ENCODE measurements around the gene CRADD. TPM values are rescaled to one million over a fixed set of nuclear protein-coding genes. Genes with fewer than 3 reads are reported as not detected.

CRADD gene
- total RNA-seq, 5 donors from 2014 or later (not counting 1 experiment from before 2014, with no cell fraction given) = 11.2 to 19.3 (median 12.3) TPM

GRCh38 chr12:93937812-93938211, 260.6 kb downstream of the CRADD start:
- DNase-seq (no peak), ATAC-seq (replicated peaks in 1 of 4) (no peak)
- no peaks in the 10 kb centered on the region for H3K36me3 ChIP-seq (ENCODE audit: control insufficient read depth in 2 of 2, extremely low read depth in 1 of 2, insufficient read depth in 1 of 2, low read length in 1 of 2)
- no peaks in the 10 kb centered on the region for H3K9me3 ChIP-seq
- H3K4me1 Mint-ChIP-seq = peaks cover 0 to 3% (median 0%) of the 10 kb centered on the region in 3 donors
- no peaks in the 10 kb centered on the region for H3K4me1 ChIP-seq (ENCODE audit: control insufficient read depth in 1 of 2, extremely low read depth in 1 of 2, insufficient read depth in 2 of 2, low read length in 2 of 2)
- POLR2A ChIA-PET = no interaction called here
- peaks cover 5 to 29% (median 14%) of the 10 kb centered on the region in 3 donors for H3K9me3 Mint-ChIP-seq
- H3K27ac ChIP-seq (ENCODE audit: low read length) = no peak overlapping the region
- H3K27ac Mint-ChIP-seq = no peak overlapping the region
- H3K27me3 ChIP-seq (replicated peaks in 1 of 2; ENCODE audit: control insufficient read depth in 2 of 2, extremely low read depth in 1 of 2, insufficient read depth in 2 of 2, low read length in 1 of 2) = no peaks in the 10 kb centered on the region
- H3K36me3 Mint-ChIP-seq = peaks cover 7% of the 10 kb centered on the region
- WGBS (ENCODE audit: insufficient coverage) = 72% methylated on average over 4 of the region's 7 CpGs
- no peak overlapping the region for H3K4me3 ChIP-seq (ENCODE audit: control insufficient read depth in 1 of 2, extremely low read depth in 1 of 2, low read length in 1 of 2)
- no peaks in the 10 kb centered on the region for H3K27me3 Mint-ChIP-seq
- no peak overlapping the region for H3K4me3 Mint-ChIP-seq
- CTCF ChIA-PET = no interaction called here

GRCh38 chr12:93938317-93938716, 261.1 kb downstream of the CRADD start:
- WGBS (ENCODE audit: insufficient coverage) = 51% methylated on average over 2 of the region's 3 CpGs
- no peak for DNase-seq
- POLR2A ChIA-PET = no interaction called here
- H3K27ac Mint-ChIP-seq = no peak overlapping the region
- H3K36me3 Mint-ChIP-seq = peaks cover 7% of the 10 kb centered on the region
- H3K27me3 ChIP-seq (replicated peaks in 1 of 2; ENCODE audit: control insufficient read depth in 2 of 2, extremely low read depth in 1 of 2, insufficient read depth in 2 of 2, low read length in 1 of 2) = no peaks in the 10 kb centered on the region
- ATAC-seq (replicated peaks in 1 of 4) = no peak
- no peak overlapping the region for H3K4me3 Mint-ChIP-seq
- no peaks in the 10 kb centered on the region for H3K27me3 Mint-ChIP-seq
- H3K4me1 Mint-ChIP-seq = peaks cover 0 to 3% (median 0%) of the 10 kb centered on the region in 3 donors
- H3K36me3 ChIP-seq (ENCODE audit: control insufficient read depth in 2 of 2, extremely low read depth in 1 of 2, insufficient read depth in 1 of 2, low read length in 1 of 2) = no peaks in the 10 kb centered on the region
- H3K9me3 ChIP-seq = no peaks in the 10 kb centered on the region
- H3K4me1 ChIP-seq (ENCODE audit: control insufficient read depth in 1 of 2, extremely low read depth in 1 of 2, insufficient read depth in 2 of 2, low read length in 2 of 2) = no peaks in the 10 kb centered on the region
- H3K9me3 Mint-ChIP-seq = peaks cover 5 to 29% (median 14%) of the 10 kb centered on the region in 3 donors
- H3K4me3 ChIP-seq (ENCODE audit: control insufficient read depth in 1 of 2, extremely low read depth in 1 of 2, low read length in 1 of 2) = no peak overlapping the region
- no peak overlapping the region for H3K27ac ChIP-seq (ENCODE audit: low read length)
- CTCF ChIA-PET = no interaction called here

GRCh38 chr12:93938931-93939330, 261.8 kb downstream of the CRADD start:
- Mint-ChIP-seq H3K9me3 (peaks cover 5 to 25% (median 14%) of the 10 kb centered on the region in 3 donors), H3K27me3 (no peaks in the 10 kb centered on the region), H3K4me1 (peaks cover 0 to 3% (median 0%) of the 10 kb centered on the region in 3 donors), H3K27ac (no peak overlapping the region), H3K36me3 (peaks cover 7% of the 10 kb centered on the region), H3K4me3 (no peak overlapping the region)
- no peaks in the 10 kb centered on the region for H3K4me1 ChIP-seq (ENCODE audit: control insufficient read depth in 1 of 2, extremely low read depth in 1 of 2, insufficient read depth in 2 of 2, low read length in 2 of 2)
- CTCF ChIA-PET = no interaction called here
- WGBS (ENCODE audit: insufficient coverage) = no CpG with 5 or more reads among the region's 2 CpGs
- H3K27ac ChIP-seq (ENCODE audit: low read length) = no peak overlapping the region
- no peak overlapping the region for H3K4me3 ChIP-seq (ENCODE audit: control insufficient read depth in 1 of 2, extremely low read depth in 1 of 2, low read length in 1 of 2)
- no peak for DNase-seq
- no peaks in the 10 kb centered on the region for H3K36me3 ChIP-seq (ENCODE audit: control insufficient read depth in 2 of 2, extremely low read depth in 1 of 2, insufficient read depth in 1 of 2, low read length in 1 of 2)
- H3K27me3 ChIP-seq (replicated peaks in 1 of 2; ENCODE audit: control insufficient read depth in 2 of 2, extremely low read depth in 1 of 2, insufficient read depth in 2 of 2, low read length in 1 of 2) = no peaks in the 10 kb centered on the region
- no peak for ATAC-seq (replicated peaks in 1 of 4)
- POLR2A ChIA-PET = interaction anchor here in 1 of 2 donors (0.7 kb wide), 1 partner anchor 39 kb away, joined by 3 read pairs; no protein-coding TSS in a partner anchor
- no peaks in the 10 kb centered on the region for H3K9me3 ChIP-seq

GRCh38 chr12:93939641-93940325, 262.6 kb downstream of the CRADD start:
- Mint-ChIP-seq H3K27ac (no peak overlapping the region), H3K27me3 (no peaks in the 10 kb centered on the region), H3K36me3 (peaks cover 5% of the 10 kb centered on the region), H3K4me3 (no peak overlapping the region), H3K4me1 (peaks cover 0 to 3% (median 0%) of the 10 kb centered on the region in 3 donors), H3K9me3 (peaks cover 5 to 17% (median 14%) of the 10 kb centered on the region in 3 donors)
- Histone ChIP-seq H3K27me3 (replicated peaks in 1 of 2; ENCODE audit: control insufficient read depth in 2 of 2, extremely low read depth in 1 of 2, insufficient read depth in 2 of 2, low read length in 1 of 2) (no peaks in the 10 kb centered on the region), H3K9me3 (no peaks in the 10 kb centered on the region), H3K4me3 (ENCODE audit: control insufficient read depth in 1 of 2, extremely low read depth in 1 of 2, low read length in 1 of 2) (no peak overlapping the region), H3K4me1 (ENCODE audit: control insufficient read depth in 1 of 2, extremely low read depth in 1 of 2, insufficient read depth in 2 of 2, low read length in 2 of 2) (no peaks in the 10 kb centered on the region), H3K36me3 (ENCODE audit: control insufficient read depth in 2 of 2, extremely low read depth in 1 of 2, insufficient read depth in 1 of 2, low read length in 1 of 2) (no peaks in the 10 kb centered on the region), H3K27ac (ENCODE audit: low read length) (no peak overlapping the region)
- POLR2A ChIA-PET = interaction anchor here in 1 of 2 donors (0.7 kb wide), 1 partner anchor 38 kb away, joined by 3 read pairs; no protein-coding TSS in a partner anchor
- no peak for DNase-seq
- 89% methylated on average over 4 of the region's 7 CpGs for WGBS (ENCODE audit: insufficient coverage)
- CTCF ChIA-PET = no interaction called here
- ATAC-seq (replicated peaks in 1 of 4) = no peak

- no peaks in the 10 kb centered on the region for H3K27me3 ChIP-seq (replicated peaks in 1 of 2; ENCODE audit: control insufficient read depth in 2 of 2, extremely low read depth in 1 of 2, insufficient read depth in 2 of 2, low read length in 1 of 2)
- no peak for ATAC-seq (replicated peaks in 1 of 4)
- WGBS (ENCODE audit: insufficient coverage) = 75% methylated on average over 1 of the region's 2 CpGs
Measured at GRCh38 chr12:93943780-93944179, 266.6 kb downstream of the CRADD start.

GRCh38 chr12:93944201-93944600, 267.0 kb downstream of the CRADD start:
- DNase-seq (no peak), ATAC-seq (replicated peaks in 1 of 4) (no peak)
- H3K27me3 ChIP-seq (replicated peaks in 1 of 2; ENCODE audit: control insufficient read depth in 2 of 2, extremely low read depth in 1 of 2, insufficient read depth in 2 of 2, low read length in 1 of 2) = no peaks in the 10 kb centered on the region
- no peaks in the 10 kb centered on the region for H3K4me1 Mint-ChIP-seq
- ChIA-PET POLR2A (no interaction called here), CTCF (interaction anchor here in 1 of 2 donors (0.6 kb wide), 1 partner anchor 984 kb away, joined by 5 read pairs; no protein-coding TSS in a partner anchor)
- H3K9me3 Mint-ChIP-seq = peaks cover 0 to 7% (median 0%) of the 10 kb centered on the region in 3 donors
- no peak overlapping the region for H3K4me3 ChIP-seq (ENCODE audit: control insufficient read depth in 1 of 2, extremely low read depth in 1 of 2, low read length in 1 of 2)
- H3K36me3 Mint-ChIP-seq = peaks cover 6% of the 10 kb centered on the region
- no peaks in the 10 kb centered on the region for H3K36me3 ChIP-seq (ENCODE audit: control insufficient read depth in 2 of 2, extremely low read depth in 1 of 2, insufficient read depth in 1 of 2, low read length in 1 of 2)
- H3K27ac Mint-ChIP-seq = no peak overlapping the region
- H3K4me1 ChIP-seq (ENCODE audit: control insufficient read depth in 1 of 2, extremely low read depth in 1 of 2, insufficient read depth in 2 of 2, low read length in 2 of 2) = no peaks in the 10 kb centered on the region
- no peak overlapping the region for H3K27ac ChIP-seq (ENCODE audit: low read length)
- no peaks in the 10 kb centered on the region for H3K9me3 ChIP-seq
- H3K27me3 Mint-ChIP-seq = no peaks in the 10 kb centered on the region
- 86% methylated on average over 6 of the region's 8 CpGs for WGBS (ENCODE audit: insufficient coverage)
- no peak overlapping the region for H3K4me3 Mint-ChIP-seq

More at GRCh38 chr12:93943780-93944179, 266.6 kb downstream of the CRADD start:
- no peak overlapping the region for H3K4me3 ChIP-seq (ENCODE audit: control insufficient read depth in 1 of 2, extremely low read depth in 1 of 2, low read length in 1 of 2)
- no peak overlapping the region for H3K27ac ChIP-seq (ENCODE audit: low read length)
- no peaks in the 10 kb centered on the region for H3K4me1 ChIP-seq (ENCODE audit: control insufficient read depth in 1 of 2, extremely low read depth in 1 of 2, insufficient read depth in 2 of 2, low read length in 2 of 2)
- no peaks in the 10 kb centered on the region for H3K9me3 ChIP-seq
- no peak for DNase-seq
- Mint-ChIP-seq H3K27me3 (no peaks in the 10 kb centered on the region), H3K36me3 (peaks cover 3% of the 10 kb centered on the region), H3K9me3 (peaks cover 0 to 5% (median 0%) of the 10 kb centered on the region in 3 donors), H3K27ac (no peak overlapping the region), H3K4me1 (no peaks in the 10 kb centered on the region), H3K4me3 (no peak overlapping the region)
- ChIA-PET POLR2A (no interaction called here), CTCF (interaction anchor here in 1 of 2 donors (0.6 kb wide), 1 partner anchor 984 kb away, joined by 5 read pairs; no protein-coding TSS in a partner anchor)
- H3K36me3 ChIP-seq (ENCODE audit: control insufficient read depth in 2 of 2, extremely low read depth in 1 of 2, insufficient read depth in 1 of 2, low read length in 1 of 2) = no peaks in the 10 kb centered on the region

Data from T-cell (primary cell).